HG03575 (cell line): ENCODE data around the gene CTNNBL1.

ENCODE experiments used
- ATAC-seq: cut with Tn5 transposase; IDR thresholded peaks from one replicate; pipeline ENCODE4 v1.9.1; 2021; ENCODE audit not compliant: unreplicated experiment, insufficient number of reproducible peaks, low FRiP score; ENCODE audit errors: extremely low read depth

Gene CTNNBL1

GRCh38 chr20:37729452-37729851 is 35.6 kb downstream of the CTNNBL1 start:
- ATAC-seq = no peak

- ATAC-seq = no peak
Observed at GRCh38 chr20:37729909-37730308, 36.1 kb downstream of the CTNNBL1 start.

DNA sequence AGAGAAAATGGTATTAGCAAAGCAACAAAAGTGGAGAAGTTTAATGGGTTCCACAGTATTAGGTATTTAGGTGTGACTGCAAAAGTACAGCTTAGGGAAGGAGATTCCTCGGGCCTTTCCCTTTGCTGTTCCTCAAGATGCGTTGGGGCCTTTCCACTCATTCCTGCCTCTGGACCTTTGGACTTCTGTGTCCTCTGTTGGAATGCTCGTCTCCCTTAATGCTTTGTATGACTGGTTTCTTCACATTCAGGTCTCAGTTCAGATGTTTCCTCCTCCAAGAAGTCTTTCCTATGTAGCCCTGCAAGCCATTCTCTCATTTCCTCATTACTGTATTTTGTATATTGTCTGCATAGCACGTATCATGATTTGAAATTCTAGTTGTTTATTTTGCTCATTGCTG is 39.6 kb downstream of the CTNNBL1 start:
- no peak for ATAC-seq

DNA sequence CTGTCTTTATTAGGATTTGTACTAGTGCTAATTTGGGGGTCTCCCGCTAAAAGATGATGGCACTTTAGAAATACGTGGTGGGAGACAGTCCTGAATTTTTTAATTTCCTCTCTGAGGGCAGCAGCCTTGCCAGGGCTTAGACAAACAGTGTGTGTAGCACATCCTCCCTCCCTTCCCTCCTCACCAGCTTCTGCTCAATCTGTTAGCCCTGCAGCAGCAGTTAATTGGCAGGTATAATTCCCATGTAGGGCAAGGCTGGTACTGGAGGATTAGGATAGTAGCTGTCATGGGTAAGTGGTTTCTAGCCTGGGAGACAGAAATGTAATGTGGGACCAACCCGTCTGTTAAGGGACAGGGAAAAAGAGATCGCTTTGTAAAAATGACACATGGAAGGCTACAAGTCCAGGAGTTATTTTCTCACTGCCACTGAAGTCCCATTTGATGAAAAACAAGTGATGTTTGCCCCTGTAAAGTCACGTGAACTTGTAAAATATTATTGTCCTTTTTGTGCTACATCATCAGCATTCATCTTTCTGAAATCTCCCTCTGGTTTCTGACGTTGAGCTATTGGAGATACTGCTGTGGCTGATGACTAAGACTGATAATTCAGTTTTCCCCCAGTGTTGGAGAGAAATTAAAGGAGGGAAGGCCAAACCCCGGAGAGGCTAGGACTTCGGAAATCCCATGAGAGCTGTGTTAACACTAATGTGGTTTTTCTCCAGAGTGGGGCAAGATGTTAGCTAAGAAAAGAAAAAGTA is 40.6 kb downstream of the CTNNBL1 start:
- ATAC-seq = no peak

DNA sequence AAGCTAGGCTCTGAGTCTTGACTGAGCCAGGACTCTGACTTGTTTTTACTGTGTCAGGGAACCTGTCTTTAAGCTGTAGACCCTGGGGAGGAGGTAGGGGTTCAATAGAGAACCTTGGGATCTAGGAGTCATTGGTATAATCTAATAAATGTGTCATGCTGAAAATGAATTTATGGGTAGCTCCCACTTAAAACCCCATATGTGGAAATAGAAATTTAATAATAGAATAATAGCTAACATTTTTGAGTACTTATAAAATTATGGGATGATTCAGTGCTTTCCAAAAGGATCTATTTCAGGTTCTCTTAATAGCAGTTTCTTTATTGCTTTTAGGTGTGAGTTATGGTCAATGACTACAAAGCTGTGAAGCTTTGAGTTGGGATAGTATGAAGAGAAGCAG is 41.7 kb downstream of the CTNNBL1 start:
- ATAC-seq = no peak

- ATAC-seq = no peak
Observed at GRCh38 chr20:37736132-37736531, 42.3 kb downstream of the CTNNBL1 start.

- no peak for ATAC-seq
Observed at GRCh38 chr20:37737826-37738420, 44.1 kb downstream of the CTNNBL1 start.

GRCh38 chr20:37741055-37741454 is 47.2 kb downstream of the CTNNBL1 start:
- no peak for ATAC-seq

GRCh38 chr20:37741570-37741969 is 47.7 kb downstream of the CTNNBL1 start:
- no peak for ATAC-seq

GRCh38 chr20:37742131-37742530 is 48.3 kb downstream of the CTNNBL1 start:
- ATAC-seq = no peak

- ATAC-seq = no peak
Observed at GRCh38 chr20:37744347-37744746, 50.5 kb downstream of the CTNNBL1 start.

GRCh38 chr20:37745553-37745952 is 51.7 kb downstream of the CTNNBL1 start:
- ATAC-seq = no peak

DNA sequence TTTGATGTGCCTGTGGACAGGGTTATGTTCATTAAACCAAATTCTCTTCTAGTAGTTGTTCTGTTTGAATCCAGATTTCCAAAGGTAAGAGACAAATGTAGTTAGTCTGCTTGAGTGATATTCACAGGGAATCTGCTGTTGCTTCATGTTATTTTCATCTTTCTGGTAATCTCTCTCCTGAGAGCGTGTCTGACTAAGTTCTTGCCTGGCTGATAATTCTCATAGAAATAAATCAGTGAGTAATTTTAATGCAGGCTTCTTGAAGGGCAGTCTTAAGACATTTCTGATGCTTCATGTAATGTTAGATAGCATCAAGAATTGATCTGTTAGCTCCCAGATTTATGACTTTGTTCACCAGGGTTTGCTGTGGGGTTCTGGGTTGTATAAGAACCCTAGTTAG is 54.2 kb downstream of the CTNNBL1 start:
- no peak for ATAC-seq

- ATAC-seq = no peak
Observed at GRCh38 chr20:37749218-37749617, 55.4 kb downstream of the CTNNBL1 start.

DNA sequence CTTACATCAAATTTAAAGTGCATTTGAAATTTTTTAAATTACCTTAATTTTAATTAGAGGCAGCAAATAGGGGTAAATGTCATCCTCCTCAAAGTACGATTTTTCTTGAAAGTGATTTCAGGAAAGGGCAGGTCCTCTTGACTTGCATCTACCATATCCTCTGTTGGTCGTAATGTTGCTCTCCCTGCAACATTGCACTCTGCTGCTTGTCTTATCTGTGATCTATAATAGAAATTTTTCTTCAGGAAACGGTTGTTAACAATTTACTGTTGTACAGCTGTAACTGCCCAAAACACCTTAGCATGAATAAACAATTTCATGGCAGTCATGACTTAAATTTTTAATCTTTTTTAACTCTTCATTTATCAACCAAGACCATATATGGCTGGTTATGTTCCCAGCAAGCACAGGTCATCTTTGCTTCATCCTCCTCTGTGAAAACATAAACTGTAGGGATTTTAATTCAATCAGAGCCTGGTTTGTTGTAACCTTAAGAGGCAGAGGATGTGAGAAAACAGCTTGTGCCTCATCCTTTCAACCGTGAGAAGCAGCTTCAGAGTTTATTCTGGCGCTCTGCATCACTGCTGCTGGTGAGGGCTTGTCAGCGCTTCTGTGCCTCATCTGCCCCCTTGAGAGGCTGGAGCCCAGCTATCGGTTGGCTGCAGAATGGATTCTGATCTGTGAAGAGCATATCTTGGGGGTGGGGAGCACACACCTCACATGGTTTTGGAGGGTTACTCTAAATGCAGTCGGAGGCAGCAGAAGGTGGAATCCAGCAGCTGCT is 56.0 kb downstream of the CTNNBL1 start:
- no peak for ATAC-seq

- ATAC-seq = no peak
Observed at GRCh38 chr20:37755665-37756064, 61.8 kb downstream of the CTNNBL1 start.

GRCh38 chr20:37756234-37756633 is 62.4 kb downstream of the CTNNBL1 start:
- ATAC-seq = no peak

GRCh38 chr20:37757550-37757949 is 63.7 kb downstream of the CTNNBL1 start:
- ATAC-seq = no peak

GRCh38 chr20:37758332-37758731 is 64.5 kb downstream of the CTNNBL1 start:
- no peak for ATAC-seq

DNA sequence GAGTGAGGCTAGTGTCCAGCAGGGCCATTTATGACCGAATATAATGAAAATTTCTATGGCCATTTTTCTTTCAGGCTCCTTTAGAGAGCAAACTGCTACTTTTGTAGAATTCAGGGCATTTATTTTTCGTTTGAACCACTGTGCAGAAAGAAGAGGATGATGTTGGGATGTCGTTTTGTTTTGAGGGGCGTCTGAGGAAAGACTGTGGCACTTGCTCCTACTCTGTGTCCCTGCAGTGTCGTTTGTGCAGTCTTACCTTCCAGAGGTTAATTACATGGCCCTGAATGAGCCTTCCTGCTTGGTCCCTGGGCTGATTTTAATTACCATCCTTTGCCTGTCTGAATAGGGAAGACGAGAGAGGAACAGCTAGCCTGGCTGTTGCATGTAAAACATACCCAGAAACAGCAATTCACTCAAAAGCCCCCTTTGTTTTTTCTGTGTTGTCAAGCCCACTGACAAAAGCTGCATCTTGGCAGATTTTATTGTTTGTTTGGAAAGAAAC is 65.3 kb downstream of the CTNNBL1 start:
- no peak for ATAC-seq
